HFFc6 (cell line): Measurements from ENCODE around the gene GNG4. TPM values are rescaled to one million over a fixed set of nuclear protein-coding genes. Genes with fewer than 3 reads are reported as not detected.
"Not testable (repeated sequence)": the region's sequence is repeated elsewhere in the genome, so short reads cannot be mapped to it uniquely, and the experiment has no call there.

Experiments used
- DNase-seq: peaks from one replicate; pipeline ENCODE4 v3.0.0-alpha.2; 2018
- H3K27ac Mint-ChIP-seq: 2 replicates; pipeline ENCODE4 v1.8.0; 2020; ENCODE audit warnings: mild to moderate bottlenecking, mixed read lengths
- H3K27me3 Mint-ChIP-seq: 2 replicates; pipeline ENCODE4 v1.8.0; 2021; ENCODE audit warnings: mild to moderate bottlenecking, moderate library complexity, mixed read lengths; ENCODE audit not compliant: insufficient read depth
- H3K36me3 Mint-ChIP-seq: 2 replicates; pipeline ENCODE4 v1.8.0; 2021; ENCODE audit warnings: low read depth, mixed read lengths
- H3K4me1 Mint-ChIP-seq: 2 replicates; pipeline ENCODE4 v1.8.0; 2020; ENCODE audit warnings: low read depth, mixed read lengths
- H3K4me3 Mint-ChIP-seq: 2 replicates; pipeline ENCODE4 v1.8.0; 2020; ENCODE audit warnings: mild to moderate bottlenecking, moderate library complexity, mixed read lengths
- H3K9me3 Mint-ChIP-seq: 2 replicates; pipeline ENCODE4 v1.8.0; 2020; ENCODE audit warnings: mild to moderate bottlenecking, mixed read lengths
- CTCF ChIP-seq: fragments of 200-600 bp; sonication (generic); IDR thresholded peaks from 2 replicates; pipeline ENCODE4 v1.5.0; 2021; ENCODE audit warnings: antibody characterized with exemption, mild to moderate bottlenecking
- total RNA-seq, 6 experiments: library from RNA; stranded (reverse); fragmentation: NEBNext Ultra II Directional; extraction: Animal tissue kit (Norgen Biotek cat#: 25700); gene quantifications; 2 replicates in 1 of 6; 3 replicates in 5 of 6; pipeline ENCODE4 v1.2.3, GENCODE V29; 2021

GNG4 gene
- total RNA-seq, 6 experiments from 2014 or later = 1.5 to 3.6 (median 2.9) TPM

DNA sequence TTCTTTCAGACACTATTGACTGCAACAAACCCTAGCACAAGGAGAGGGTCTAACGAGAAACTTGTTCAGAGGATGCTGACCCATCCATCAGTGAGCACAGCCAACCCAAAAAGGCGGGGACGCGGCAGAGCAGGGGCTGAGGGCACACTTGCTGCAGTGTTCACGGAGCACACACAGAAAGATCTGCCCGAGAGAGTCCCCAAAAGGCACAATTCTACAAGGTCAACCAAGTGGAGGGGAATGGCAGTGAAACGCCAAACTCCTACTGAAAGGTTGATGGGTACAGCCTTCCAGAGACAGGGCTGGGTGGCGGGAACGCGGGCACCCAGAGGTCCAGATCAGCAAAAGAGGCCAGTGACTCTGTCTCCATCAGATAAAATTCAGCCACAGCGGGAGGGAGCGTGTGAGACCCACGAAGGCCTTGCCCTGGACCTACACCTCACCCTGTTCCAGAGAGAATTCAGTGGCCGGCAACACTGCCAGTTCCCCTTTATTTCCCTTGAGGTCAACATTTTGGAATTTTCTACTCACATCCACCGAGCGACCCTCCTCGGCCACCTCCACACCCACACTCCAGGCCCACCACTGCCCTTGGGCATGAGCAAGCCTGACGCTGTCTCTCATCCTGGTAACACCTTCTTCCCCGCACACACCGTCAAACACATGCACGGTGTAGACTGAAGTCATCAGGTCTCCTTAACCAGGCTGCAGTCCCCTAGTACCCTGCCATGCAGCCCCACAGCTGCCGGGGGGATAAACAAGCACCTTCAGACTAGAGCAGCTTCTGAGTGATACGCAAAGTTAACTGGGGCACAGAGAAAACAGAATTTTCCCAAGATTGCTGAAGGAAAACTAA lies 5.5 kb downstream of the GNG4 start:
- H3K36me3 Mint-ChIP-seq = no peaks in the 10 kb centered on the region
- no peak for TF ChIP-seq CTCF
- no peak overlapping the region for H3K4me3 Mint-ChIP-seq
- H3K27me3 Mint-ChIP-seq = peaks cover 37% of the 10 kb centered on the region
- peaks cover 13% of the 10 kb centered on the region for H3K4me1 Mint-ChIP-seq
- no peak for DNase-seq
- no peaks in the 10 kb centered on the region for H3K9me3 Mint-ChIP-seq
- no peak overlapping the region for H3K27ac Mint-ChIP-seq

DNA sequence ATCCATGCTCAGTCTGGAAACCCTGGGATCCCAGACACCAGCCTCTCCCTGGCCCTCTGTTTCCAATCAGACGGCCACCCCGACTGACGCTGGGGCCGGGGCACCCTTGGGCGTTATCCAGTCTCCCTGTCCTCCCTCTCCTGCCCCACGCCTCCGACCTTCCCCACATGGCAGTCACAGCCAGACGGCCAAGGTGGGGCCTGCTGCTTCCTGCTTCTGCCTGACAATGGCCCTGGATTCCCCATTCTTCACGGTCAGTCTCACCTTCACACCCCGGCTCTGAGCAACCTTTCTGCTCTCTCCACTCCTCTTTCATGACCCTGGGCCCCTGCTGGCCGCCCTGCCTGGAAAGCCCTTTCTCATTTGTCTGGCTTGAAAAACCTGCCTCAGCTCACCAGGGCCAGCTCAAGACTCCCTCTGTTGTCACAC lies 6.6 kb downstream of the GNG4 start:
- no peak overlapping the region for H3K27ac Mint-ChIP-seq
- no peak overlapping the region for H3K4me3 Mint-ChIP-seq
- H3K27me3 Mint-ChIP-seq = peaks cover 37% of the 10 kb centered on the region
- DNase-seq = no peak
- no peaks in the 10 kb centered on the region for H3K36me3 Mint-ChIP-seq
- no peaks in the 10 kb centered on the region for H3K9me3 Mint-ChIP-seq
- TF ChIP-seq CTCF = no peak
- peaks cover 7% of the 10 kb centered on the region; the same call in 1 of the 2 replicates for H3K4me1 Mint-ChIP-seq

DNA sequence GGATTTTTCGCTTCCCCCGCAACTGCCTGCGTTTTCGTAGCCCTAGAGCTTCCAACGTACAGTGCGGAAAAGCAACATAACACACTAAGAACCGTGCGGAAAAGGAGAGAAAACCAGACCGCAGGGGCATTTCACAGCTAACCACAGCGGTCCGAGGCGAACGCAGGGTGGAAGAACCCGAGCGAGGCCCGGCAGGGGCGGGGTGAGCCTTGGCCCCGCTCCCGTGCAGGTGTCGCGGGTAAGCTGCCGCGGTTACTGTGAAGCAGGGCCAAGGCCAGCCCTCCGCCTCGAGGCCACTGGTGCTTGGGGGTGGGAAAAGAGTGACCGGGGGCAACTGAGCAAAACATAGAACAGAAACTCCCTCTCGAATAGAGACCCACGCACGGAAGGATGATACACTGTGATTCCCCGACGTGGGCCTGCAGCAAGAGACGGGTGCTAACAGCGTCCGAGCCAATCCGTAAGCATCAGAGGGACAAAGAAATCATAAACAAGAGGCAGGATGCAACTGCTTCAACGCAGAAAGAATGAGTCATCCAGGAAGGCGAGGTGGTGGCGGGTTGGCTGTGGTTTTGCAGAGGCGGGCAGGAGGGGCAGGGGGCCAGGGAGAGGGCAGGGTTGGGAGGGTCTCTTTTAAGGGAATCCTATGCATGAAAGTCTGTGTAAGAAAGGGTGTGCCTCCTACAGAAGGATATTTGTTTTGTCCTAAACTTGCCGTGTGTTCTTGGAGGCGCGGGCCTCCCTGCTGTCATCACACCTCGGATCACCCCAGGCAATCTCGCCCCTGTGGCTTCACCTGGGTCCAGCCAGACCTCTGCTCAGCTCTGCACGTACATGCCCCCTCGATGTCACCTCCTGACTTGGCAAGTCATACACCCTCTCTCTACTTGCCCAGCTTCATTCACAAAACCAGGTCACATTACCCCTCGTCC lies 7.3 kb downstream of the GNG4 start:
- TF ChIP-seq CTCF = no peak
- Mint-ChIP-seq H3K4me1 (peaks cover 7% of the 10 kb centered on the region; the same call in 1 of the 2 replicates), H3K36me3 (no peaks in the 10 kb centered on the region), H3K27ac (no peak overlapping the region), H3K9me3 (no peaks in the 10 kb centered on the region), H3K27me3 (peaks cover 37% of the 10 kb centered on the region), H3K4me3 (no peak overlapping the region)
- DNase-seq = no peak

DNA sequence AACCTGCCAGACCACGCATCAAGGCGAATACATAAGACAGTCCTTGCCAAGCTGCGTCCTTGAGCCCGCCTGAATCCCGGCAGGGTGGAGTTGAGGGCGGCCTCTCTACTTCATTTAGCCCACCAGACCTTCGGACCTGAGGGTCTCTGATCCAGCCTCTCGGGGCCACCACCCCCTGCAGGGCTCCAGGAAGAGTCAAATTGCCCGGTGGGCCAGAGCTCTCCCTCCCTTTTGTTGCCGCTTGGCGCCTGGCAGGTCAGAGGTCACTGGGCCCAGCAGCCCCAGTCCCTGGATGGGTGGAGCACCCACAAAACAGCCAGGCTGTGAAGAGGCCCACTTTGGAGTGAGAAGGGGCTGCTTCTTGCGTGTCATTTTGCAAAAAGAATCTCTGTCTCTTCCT lies 9.0 kb downstream of the GNG4 start:
- no peak for DNase-seq
- Mint-ChIP-seq H3K9me3 (no peaks in the 10 kb centered on the region), H3K4me3 (no peak overlapping the region), H3K4me1 (peaks cover 7% of the 10 kb centered on the region; the same call in 1 of the 2 replicates), H3K27ac (no peak overlapping the region), H3K27me3 (peaks cover 42% of the 10 kb centered on the region), H3K36me3 (no peaks in the 10 kb centered on the region)
- no peak for TF ChIP-seq CTCF

DNA sequence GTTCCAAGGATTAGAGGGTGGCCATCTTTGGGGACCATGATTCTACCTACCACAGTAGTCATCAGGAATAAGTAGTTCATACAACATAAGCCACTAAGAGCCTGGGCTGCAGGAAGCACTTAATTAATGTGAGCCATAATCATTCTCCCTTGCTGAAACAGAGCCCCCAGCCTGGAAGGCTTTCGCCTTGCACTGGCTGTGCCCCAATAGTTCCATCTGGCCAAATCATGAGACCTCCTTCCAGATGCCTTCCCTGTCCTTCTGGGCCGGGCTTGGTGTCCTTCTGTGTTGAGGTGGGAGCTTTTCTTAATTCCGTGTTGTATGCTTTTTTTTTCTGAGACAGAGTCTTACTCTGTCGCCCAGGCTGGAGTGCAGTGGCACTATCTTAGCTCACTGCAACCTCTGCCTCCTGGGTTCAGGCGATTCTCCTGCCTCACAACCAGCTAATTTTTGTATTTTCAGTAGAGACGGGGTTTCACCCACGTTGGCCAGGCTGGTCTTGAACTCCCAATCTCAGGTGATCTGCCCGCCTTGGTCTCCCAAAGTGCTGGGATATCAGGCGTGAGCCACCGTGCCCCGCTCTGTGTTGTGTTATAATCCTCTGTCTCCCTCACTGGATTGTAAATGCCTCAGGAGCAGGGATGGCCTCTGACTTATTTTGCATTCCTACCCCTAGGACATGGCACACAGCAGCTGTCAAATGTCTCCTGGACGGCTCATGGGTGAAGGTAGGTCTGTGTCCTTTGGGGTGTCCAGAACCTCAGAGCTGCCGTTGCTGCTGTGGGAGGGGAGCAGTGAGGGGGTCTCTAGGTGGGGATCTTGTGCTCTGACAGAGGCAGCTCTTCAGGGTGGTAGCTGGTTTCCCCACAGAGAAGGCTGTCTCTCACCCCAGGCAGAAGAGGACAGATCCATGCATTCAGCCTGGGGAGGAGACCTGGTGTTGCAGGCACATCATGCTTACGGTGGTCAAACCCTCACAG lies 10.1 kb downstream of the GNG4 start:
- no peak overlapping the region for H3K4me3 Mint-ChIP-seq
- no peaks in the 10 kb centered on the region for H3K36me3 Mint-ChIP-seq
- peaks cover 7% of the 10 kb centered on the region; the same call in 1 of the 2 replicates for H3K4me1 Mint-ChIP-seq
- peaks cover 36% of the 10 kb centered on the region for H3K27me3 Mint-ChIP-seq
- TF ChIP-seq CTCF = no peak
- H3K27ac Mint-ChIP-seq = no peak overlapping the region
- DNase-seq = no peak
- H3K9me3 Mint-ChIP-seq = no peaks in the 10 kb centered on the region

DNA sequence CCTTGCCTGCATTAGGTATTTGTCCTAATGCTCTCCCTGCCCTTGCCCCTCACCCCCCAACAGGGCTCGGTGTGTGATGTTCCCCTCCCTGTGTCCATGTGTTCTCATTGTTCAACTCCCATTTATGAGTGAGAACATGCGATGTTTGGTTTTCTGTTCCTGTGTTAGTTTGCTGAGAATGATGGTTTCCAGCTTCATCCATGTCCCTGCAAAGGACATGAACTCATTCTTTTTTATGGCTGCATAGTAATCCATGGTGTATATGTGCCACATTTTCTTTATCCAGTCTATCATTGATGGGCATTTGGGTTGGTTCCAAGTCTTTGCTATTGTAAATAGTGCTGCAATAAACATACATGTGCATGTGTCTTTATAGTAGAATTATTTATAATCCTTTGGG lies 11.0 kb downstream of the GNG4 start:
- H3K4me1 Mint-ChIP-seq, H3K4me3 Mint-ChIP-seq, H3K36me3 Mint-ChIP-seq, H3K9me3 Mint-ChIP-seq, DNase-seq, H3K27ac Mint-ChIP-seq: not testable (repeated sequence)
- H3K27me3 Mint-ChIP-seq = peaks cover 31% of the 10 kb centered on the region
